Measurements from ENCODE around the gene TBX5. TPM values are rescaled to one million over a fixed set of nuclear protein-coding genes. Genes with fewer than 3 reads are reported as not detected.

The TBX5 gene
- total and polyA plus RNA-seq, 2 of the 4 experiments (the other 2 are of a cell fraction): 13.3 to 14.7 TPM

GRCh38 chr12:114339626-114340025, 66.3 kb downstream of the TBX5 start:
- H3K4me2 ChIP-seq (ENCODE audit: low read depth, low read length): no peak overlapping the region
- H3K4ac ChIP-seq (ENCODE audit: low read depth, low read length): no peak overlapping the region
- no peak overlapping the region for H2BK20ac ChIP-seq (ENCODE audit: low read depth, low read length)
- no peak for TF ChIP-seq SMC3 (IDR thresholded peaks at IDR 0.05; ENCODE audit: low read depth, low read length)
- no peak for TF ChIP-seq RFX5 (IDR thresholded peaks at IDR 0.05; ENCODE audit: low read depth, low read length)
- TF ChIP-seq CHD1 (IDR thresholded peaks at IDR 0.05; ENCODE audit: low read depth, low read length): no peak
- no peak for TF ChIP-seq RAD21 (IDR thresholded peaks at IDR 0.05; ENCODE audit: low read length)
- TF ChIP-seq ELK1 (IDR thresholded peaks at IDR 0.05; ENCODE audit: borderline replicate concordance, low read depth, low read length): no peak
- TF ChIP-seq CEBPB (IDR thresholded peaks at IDR 0.05; ENCODE audit: low read depth, low read length): no peak
- H2BK5ac ChIP-seq (ENCODE audit: low read depth, low read length, poor library complexity, severe bottlenecking): no peak overlapping the region
- no peaks in the 10 kb centered on the region for H3K79me1 ChIP-seq (ENCODE audit: low read depth in 1 of 2, low read length in 2 of 2)
- no peak overlapping the region for H3K23ac ChIP-seq (ENCODE audit: low read depth, low read length)
- dilution Hi-C loops (cut with HindIII; ENCODE audit: low sequenced_read_pairs, unreplicated experiment): no loop called here
- DNase-seq: peak; percentile 90
- POLR2A ChIA-PET (ENCODE audit: unreplicated experiment): no interaction called here
- H2BK120ac ChIP-seq (ENCODE audit: low read depth, low read length): no peak overlapping the region
- no peak overlapping the region for H4K91ac ChIP-seq (ENCODE audit: insufficient read depth, low read depth, low read length)
- intact Hi-C loops (cut with micrococcal nuclease): no loop called here
- H2BK15ac ChIP-seq (ENCODE audit: low read depth, low read length): no peak overlapping the region
- H3K9ac ChIP-seq (ENCODE audit: low read depth, low read length): no peak overlapping the region
- BruUV-seq (replicated peaks): no TSS peak
- no peak overlapping the region for H3K4me3 ChIP-seq (ENCODE audit: insufficient read depth, low read depth, low read length)
- H3K36me3 ChIP-seq (ENCODE audit: control insufficient read depth, insufficient read depth, low read length): no peaks in the 10 kb centered on the region
- no peaks in the 10 kb centered on the region for H4K20me1 ChIP-seq (ENCODE audit: insufficient read depth, low read length)
- H3K27me3 ChIP-seq (ENCODE audit: control insufficient read depth, insufficient read depth, low read length): no peaks in the 10 kb centered on the region
- H3K18ac ChIP-seq (ENCODE audit: low read depth, low read length): 0 out of 2 replicates have a peak overlapping the region, but pooled peaks have one; percentile 3
- peak; percentile 62 for ATAC-seq (ENCODE audit: low read depth)
- no peak overlapping the region for H2AK5ac ChIP-seq (ENCODE audit: low read depth, low read length)
- no peak overlapping the region for H4K8ac ChIP-seq (ENCODE audit: low read depth in 2 of 2, low read length in 2 of 2)
- no peak overlapping the region for H3K27ac ChIP-seq (ENCODE audit: insufficient read depth, low read length)
- in situ Hi-C loops (cut with MboI; ENCODE audit: low sequenced_read_pairs): no loop called here
- no peaks in the 10 kb centered on the region; the same call in 1 of the 2 replicates for H3K9me3 ChIP-seq (ENCODE audit: control insufficient read depth, insufficient read depth, low read length)
- H3K4me1 ChIP-seq (ENCODE audit: control insufficient read depth, insufficient read depth, low read length): 0 out of 2 replicates have a peak, but pooled peaks cover 2% of the 10 kb centered on the region
- no peak overlapping the region for H2AK9ac ChIP-seq (replicated peaks; ENCODE audit: low read depth, low read length, poor library complexity)
- CTCF ChIA-PET: no interaction called here
- H4K5ac ChIP-seq (ENCODE audit: low read depth, low read length): no peak overlapping the region
- no peak overlapping the region for H3K56ac ChIP-seq (ENCODE audit: extremely low read depth, insufficient read depth, low read length)
- whole genome bisulfite sequencing, 2 experiments (ENCODE audit: extremely low coverage in 2 of 2, insufficient read length in 1 of 2): no CpG with 5 or more reads among the region's 2 CpGs
- H2AFZ ChIP-seq (replicated peaks; ENCODE audit: low read length, poor library complexity): no peak overlapping the region
- no peak overlapping the region for H3K14ac ChIP-seq (replicated peaks; ENCODE audit: low read depth, low read length)
- H3K9me1 ChIP-seq (ENCODE audit: insufficient read depth, low read length): 0 out of 2 replicates have a peak, but pooled peaks cover 3% of the 10 kb centered on the region
